BE2C (cell line): ENCODE measurements around the gene TCF3.
"Not testable (repeated sequence)": the region's sequence is repeated elsewhere in the genome, so short reads cannot be mapped to it uniquely, and the experiment has no call there.

ENCODE experiments used
- DNase-seq: peaks from one replicate; pipeline ENCODE4 v3.0.0-alpha.2; 2020
- H3K27me3 ChIP-seq: fragments of 250-450 bp; sonication (Bioruptor Pico); 2 replicates; pipeline ENCODE4 v1.5.1; 2020; ENCODE audit warnings: mild to moderate bottlenecking
- H3K36me3 ChIP-seq: fragments of 250-450 bp; sonication (Bioruptor Pico); 2 replicates; pipeline ENCODE4 v1.5.1; 2020; ENCODE audit warnings: mild to moderate bottlenecking
- H3K4me1 ChIP-seq: fragments of 250-450 bp; sonication (Bioruptor Pico); 2 replicates; pipeline ENCODE4 v1.5.1; 2020
- H3K4me3 ChIP-seq: 2 replicates; pipeline ENCODE4 v1.5.1; 2011; ENCODE audit warnings: low read depth, low read length
- H3K9me3 ChIP-seq: fragments of 250-450 bp; sonication (Bioruptor Pico); 2 replicates; pipeline ENCODE4 v1.5.1; 2020
- TF ChIP-seq, protein P1 (sequence below): IDR thresholded peaks from 2 replicates; pipeline ENCODE4 v1.5.1; 2012; ENCODE audit warnings: mild to moderate bottlenecking, low read depth, low read length

TCF3 gene

DNA sequence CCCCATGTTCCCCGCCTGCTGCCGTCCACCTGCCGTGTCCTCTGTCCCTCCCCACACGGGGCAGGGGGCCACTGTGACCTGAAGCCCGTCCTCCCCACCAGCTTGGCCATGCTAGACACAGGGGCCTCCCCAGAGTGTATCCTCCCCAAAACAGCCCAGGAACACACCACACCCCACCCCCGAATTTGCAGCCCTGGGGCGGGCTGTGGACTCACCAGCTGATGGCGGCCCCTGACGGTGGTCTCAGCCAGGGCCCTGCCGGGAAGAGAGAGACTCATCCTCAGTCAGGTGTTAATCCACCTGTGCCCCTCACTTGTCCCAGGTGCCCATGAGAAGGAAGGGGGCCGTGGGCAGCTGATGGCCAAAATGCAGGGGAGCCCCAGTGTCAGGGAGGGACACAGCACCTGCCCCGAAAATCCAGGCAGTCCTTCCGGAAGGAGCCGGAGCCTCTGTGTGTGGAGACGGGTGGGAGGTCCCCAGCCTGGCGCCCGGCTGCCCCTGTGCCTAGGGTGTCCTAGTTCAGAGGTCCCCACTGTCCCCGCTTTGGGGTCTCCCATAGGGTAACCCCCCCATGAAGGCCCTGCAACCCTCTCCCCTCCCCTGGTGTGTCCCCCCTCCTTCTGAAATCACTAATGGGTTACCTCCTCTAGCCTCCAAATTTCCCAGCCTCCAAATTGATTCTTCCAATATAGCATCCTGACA, 39.3 kb upstream of the TCF3 start:
- DNase-seq: no peak
- H3K27me3 ChIP-seq: peaks cover 73% of the 10 kb centered on the region
- TF ChIP-seq, protein P1, sequence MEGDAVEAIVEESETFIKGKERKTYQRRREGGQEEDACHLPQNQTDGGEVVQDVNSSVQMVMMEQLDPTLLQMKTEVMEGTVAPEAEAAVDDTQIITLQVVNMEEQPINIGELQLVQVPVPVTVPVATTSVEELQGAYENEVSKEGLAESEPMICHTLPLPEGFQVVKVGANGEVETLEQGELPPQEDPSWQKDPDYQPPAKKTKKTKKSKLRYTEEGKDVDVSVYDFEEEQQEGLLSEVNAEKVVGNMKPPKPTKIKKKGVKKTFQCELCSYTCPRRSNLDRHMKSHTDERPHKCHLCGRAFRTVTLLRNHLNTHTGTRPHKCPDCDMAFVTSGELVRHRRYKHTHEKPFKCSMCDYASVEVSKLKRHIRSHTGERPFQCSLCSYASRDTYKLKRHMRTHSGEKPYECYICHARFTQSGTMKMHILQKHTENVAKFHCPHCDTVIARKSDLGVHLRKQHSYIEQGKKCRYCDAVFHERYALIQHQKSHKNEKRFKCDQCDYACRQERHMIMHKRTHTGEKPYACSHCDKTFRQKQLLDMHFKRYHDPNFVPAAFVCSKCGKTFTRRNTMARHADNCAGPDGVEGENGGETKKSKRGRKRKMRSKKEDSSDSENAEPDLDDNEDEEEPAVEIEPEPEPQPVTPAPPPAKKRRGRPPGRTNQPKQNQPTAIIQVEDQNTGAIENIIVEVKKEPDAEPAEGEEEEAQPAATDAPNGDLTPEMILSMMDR: no peak
- H3K4me3 ChIP-seq: no peak overlapping the region
- peaks cover 3% of the 10 kb centered on the region; the same call in 1 of the 2 replicates for H3K9me3 ChIP-seq
- H3K4me1 ChIP-seq: no peaks in the 10 kb centered on the region
- no peaks in the 10 kb centered on the region for H3K36me3 ChIP-seq

DNA sequence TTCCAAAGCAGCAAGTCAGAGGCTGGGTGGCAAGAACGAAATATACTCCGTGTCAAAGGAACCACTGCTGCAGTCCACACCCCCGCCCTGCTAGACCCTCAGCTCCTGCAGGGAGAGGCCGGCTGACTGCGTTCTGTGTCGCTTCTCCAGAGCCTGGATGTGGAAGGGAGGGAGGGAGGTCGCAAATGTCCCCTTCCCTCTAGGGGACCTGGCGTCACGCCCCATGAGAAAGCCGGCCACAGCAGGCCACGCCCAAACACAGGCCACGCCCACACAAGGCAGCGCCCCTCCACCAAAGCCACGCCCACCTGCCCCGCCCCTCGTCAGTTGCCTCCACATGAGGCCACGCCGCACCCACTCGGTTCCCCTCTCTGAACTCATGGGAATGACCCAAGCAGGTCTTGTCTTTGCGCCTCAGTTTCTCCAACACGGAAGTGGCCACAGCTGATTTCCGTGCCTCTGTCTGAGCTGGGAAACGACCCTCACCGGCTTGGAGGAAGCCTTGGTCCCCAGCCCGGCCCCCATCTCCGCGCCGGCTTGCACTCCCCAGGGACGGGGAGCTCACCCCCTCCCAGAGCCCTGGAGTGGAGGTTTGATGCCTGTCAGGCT, 38.4 kb upstream of the TCF3 start:
- H3K4me3 ChIP-seq: no peak overlapping the region
- peak; percentile 80 for DNase-seq
- no peaks in the 10 kb centered on the region for H3K36me3 ChIP-seq
- TF ChIP-seq, protein P1: no peak
- H3K27me3 ChIP-seq: peaks cover 83% of the 10 kb centered on the region
- no peaks in the 10 kb centered on the region for H3K4me1 ChIP-seq
- H3K9me3 ChIP-seq: peaks cover 3% of the 10 kb centered on the region; the same call in 1 of the 2 replicates

GRCh38 chr19:1685785-1686184, 33.4 kb upstream of the TCF3 start:
- not testable (repeated sequence) for DNase-seq, H3K9me3 ChIP-seq, H3K4me3 ChIP-seq, H3K36me3 ChIP-seq, H3K4me1 ChIP-seq
- H3K27me3 ChIP-seq: peaks cover 87% of the 10 kb centered on the region

DNA sequence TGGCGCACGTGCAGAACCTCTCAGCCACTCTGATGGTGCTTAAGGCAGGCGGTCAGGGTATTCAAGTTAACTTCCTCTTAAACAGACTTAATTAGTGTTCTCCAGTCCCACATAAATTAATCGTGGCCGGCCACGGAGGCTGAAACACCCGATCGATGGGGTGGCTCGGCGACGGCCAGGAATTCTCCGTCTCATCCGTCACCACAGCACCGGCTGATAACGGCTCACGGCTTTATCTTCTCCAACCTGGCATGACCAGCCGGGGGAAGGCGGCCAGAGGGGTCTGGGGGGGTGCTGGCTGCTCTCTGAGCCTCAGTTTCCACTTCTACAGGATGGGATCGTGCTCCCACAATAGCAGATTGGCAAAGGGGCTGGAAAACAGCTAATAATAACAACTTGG, 32.6 kb upstream of the TCF3 start:
- Histone ChIP-seq H3K27me3 (peaks cover 83% of the 10 kb centered on the region), H3K4me3 (no peak overlapping the region), H3K4me1 (no peaks in the 10 kb centered on the region), H3K36me3 (no peaks in the 10 kb centered on the region), H3K9me3 (no peaks in the 10 kb centered on the region)
- TF ChIP-seq, protein P1: no peak
- DNase-seq: no peak

DNA sequence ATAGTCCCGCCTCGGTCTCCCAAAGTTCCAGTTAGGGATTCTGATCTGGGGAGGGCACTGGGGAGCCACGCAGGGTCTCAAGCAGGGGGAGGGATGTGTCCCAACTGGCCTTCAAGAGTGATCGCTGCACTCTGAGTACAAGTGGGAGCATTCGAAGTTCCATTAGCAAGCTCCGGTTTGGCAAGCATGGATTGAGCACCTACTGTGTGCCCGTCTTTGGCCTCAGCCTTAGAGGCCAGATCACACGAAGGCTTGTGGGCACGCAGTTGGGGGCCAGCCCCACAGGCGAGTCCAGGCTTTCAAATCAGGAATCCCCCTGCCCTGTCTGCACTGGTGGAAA, 32.1 kb upstream of the TCF3 start:
- Histone ChIP-seq H3K36me3 (no peaks in the 10 kb centered on the region), H3K4me3 (no peak overlapping the region), H3K27me3 (peaks cover 83% of the 10 kb centered on the region), H3K4me1 (no peaks in the 10 kb centered on the region), H3K9me3 (no peaks in the 10 kb centered on the region)
- no peak for DNase-seq
- TF ChIP-seq, protein P1: no peak

- TF ChIP-seq, protein P1: no peak
- Histone ChIP-seq H3K27me3 (peaks cover 83% of the 10 kb centered on the region), H3K36me3 (no peaks in the 10 kb centered on the region), H3K4me3 (no peak overlapping the region), H3K9me3 (no peaks in the 10 kb centered on the region), H3K4me1 (no peaks in the 10 kb centered on the region)
- no peak for DNase-seq
Measured at GRCh38 chr19:1683869-1684572, 31.6 kb upstream of the TCF3 start.
